MG63 (cell line): ENCODE data around the gene CCDC110. TPM values are rescaled to one million over a fixed set of nuclear protein-coding genes. Genes with fewer than 3 reads are reported as not detected.

Source experiments
- DNase-seq: peaks from one replicate; pipeline ENCODE4 v3.0.0-alpha.2; 2020
- H3K27me3 ChIP-seq: fragments of 250-450 bp; sonication (Bioruptor Pico); 2 replicates; pipeline ENCODE4 v1.5.1; 2020; ENCODE audit warnings: mild to moderate bottlenecking, moderate library complexity
- H3K36me3 ChIP-seq: fragments of 250-450 bp; sonication (Bioruptor Pico); 2 replicates; pipeline ENCODE4 v1.5.1; 2020; ENCODE audit warnings: mild to moderate bottlenecking, moderate library complexity
- H3K4me3 ChIP-seq: fragments of 250-450 bp; sonication (Bioruptor Pico); 2 replicates; pipeline ENCODE4 v1.5.1; 2020; ENCODE audit warnings: mild to moderate bottlenecking, moderate library complexity
- H3K9me3 ChIP-seq: fragments of 250-450 bp; sonication (Bioruptor Pico); 2 replicates; pipeline ENCODE4 v1.5.1; 2020; ENCODE audit warnings: mild to moderate bottlenecking, moderate library complexity
- total RNA-seq: library from RNA; depleted of rRNA; stranded (reverse); fragments of >200 nt; shearing (Covaris generic); gene quantifications from 2 replicates; pipeline ENCODE4 v1.2.3, GENCODE V29; 2014; ENCODE audit warnings: low replicate concordance

CCDC110 gene
- total RNA-seq, 1 experiment from 2014 or later = not detected

- H3K9me3 ChIP-seq = no peaks in the 10 kb centered on the region
- H3K4me3 ChIP-seq = no peak overlapping the region
- no peaks in the 10 kb centered on the region for H3K27me3 ChIP-seq
- no peak for DNase-seq
- no peaks in the 10 kb centered on the region for H3K36me3 ChIP-seq
These were observed 26.3 kb downstream of the CCDC110 start for GRCh38 chr4:185445209-185445608.

GRCh38 chr4:185441479-185441878 lies 30.1 kb downstream of the CCDC110 start:
- Histone ChIP-seq H3K4me3 (no peak overlapping the region), H3K9me3 (no peaks in the 10 kb centered on the region), H3K36me3 (no peaks in the 10 kb centered on the region), H3K27me3 (peaks cover 6% of the 10 kb centered on the region; the same call in 1 of the 2 replicates)
- DNase-seq = no peak

DNA sequence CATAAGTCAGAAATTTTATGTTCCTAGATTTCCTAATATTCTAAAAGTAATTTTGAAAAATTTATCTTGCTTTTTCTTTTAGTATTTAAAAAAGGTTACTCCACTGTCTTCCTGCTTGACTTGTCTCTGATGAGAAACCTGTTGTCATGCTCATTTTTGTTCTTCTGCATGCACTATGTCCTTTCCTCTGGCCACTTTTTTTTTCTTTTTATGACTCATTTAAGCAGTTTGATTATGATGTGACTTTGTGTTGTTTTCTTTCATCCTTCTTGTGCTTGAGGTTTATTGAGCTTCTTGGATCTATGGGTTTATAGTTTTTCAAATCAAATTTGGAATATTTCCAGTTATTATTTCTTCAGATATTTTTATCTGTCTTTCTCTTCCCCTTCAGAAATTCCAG lies 33.7 kb downstream of the CCDC110 start:
- Histone ChIP-seq H3K27me3 (peaks cover 6% of the 10 kb centered on the region; the same call in 1 of the 2 replicates), H3K36me3 (no peaks in the 10 kb centered on the region), H3K9me3 (no peaks in the 10 kb centered on the region), H3K4me3 (no peak overlapping the region)
- DNase-seq = no peak

DNA sequence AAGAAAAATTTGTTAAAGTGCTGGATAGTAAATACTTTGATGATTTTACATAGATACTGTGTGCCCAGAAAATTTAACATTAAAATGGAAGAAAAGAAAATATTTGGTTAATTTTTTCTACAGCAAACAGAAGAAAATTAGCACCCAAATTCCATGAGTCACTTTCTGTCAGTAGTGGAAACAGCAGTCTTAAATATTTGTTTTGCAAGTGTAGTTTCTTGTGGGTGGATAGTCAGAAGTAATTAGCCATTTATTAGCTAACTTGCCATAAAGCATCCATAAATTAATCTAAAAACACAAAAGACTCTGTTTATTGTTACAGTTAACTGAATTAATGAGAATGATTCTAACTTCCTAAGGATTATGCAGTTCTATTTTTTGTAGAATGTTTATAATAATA lies 36.1 kb downstream of the CCDC110 start:
- Histone ChIP-seq H3K27me3 (peaks cover 6% of the 10 kb centered on the region; the same call in 1 of the 2 replicates), H3K36me3 (no peaks in the 10 kb centered on the region), H3K4me3 (no peak overlapping the region), H3K9me3 (no peaks in the 10 kb centered on the region)
- no peak for DNase-seq

GRCh38 chr4:185429660-185430059 lies 41.9 kb downstream of the CCDC110 start:
- H3K9me3 ChIP-seq = no peaks in the 10 kb centered on the region
- H3K27me3 ChIP-seq = no peaks in the 10 kb centered on the region
- H3K4me3 ChIP-seq = no peak overlapping the region
- no peak for DNase-seq
- H3K36me3 ChIP-seq = no peaks in the 10 kb centered on the region

DNA sequence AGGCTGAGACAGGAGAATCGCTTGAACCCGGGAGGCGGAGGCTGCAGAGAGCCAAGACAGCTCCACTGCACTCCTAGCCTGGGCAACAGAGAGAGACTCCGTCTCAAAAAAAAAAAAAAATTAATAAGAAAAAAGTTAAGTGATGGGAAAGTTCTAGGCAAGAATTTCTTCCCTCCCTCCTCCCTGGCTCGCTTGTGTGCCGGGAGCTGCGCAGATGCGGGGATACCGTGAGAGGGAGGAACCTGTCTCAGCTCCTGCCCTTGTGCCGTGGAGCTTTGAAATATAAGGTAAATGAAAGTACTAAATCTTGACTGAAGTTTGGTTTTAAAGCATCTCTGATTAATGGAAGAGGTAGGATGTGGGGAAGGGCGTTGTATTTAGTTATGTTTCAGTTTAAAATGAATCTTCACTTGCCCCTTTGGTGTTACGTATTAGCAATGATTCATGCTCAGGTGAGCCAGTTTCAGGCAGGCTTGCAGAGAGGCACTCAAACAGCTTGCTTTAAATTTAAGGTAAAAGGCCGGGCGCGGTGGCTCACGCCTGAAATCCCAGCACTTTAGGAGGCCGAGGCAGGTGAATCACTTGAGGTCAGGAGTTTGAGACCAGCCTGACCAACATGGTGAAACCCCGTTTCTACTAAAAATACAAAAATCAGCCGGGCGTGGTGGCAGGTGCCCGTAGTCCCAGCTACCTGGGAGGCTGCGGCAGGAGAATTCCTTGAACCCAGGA lies 44.4 kb downstream of the CCDC110 start:
- Histone ChIP-seq H3K27me3 (no peaks in the 10 kb centered on the region), H3K9me3 (no peaks in the 10 kb centered on the region), H3K36me3 (no peaks in the 10 kb centered on the region), H3K4me3 (no peak overlapping the region)
- DNase-seq = no peak

- H3K36me3 ChIP-seq = no peaks in the 10 kb centered on the region
- H3K9me3 ChIP-seq = no peaks in the 10 kb centered on the region
- peak within 1 kb of the TSS; percentile 69 for H3K4me3 ChIP-seq
- no peaks in the 10 kb centered on the region for H3K27me3 ChIP-seq
- DNase-seq = peak; percentile 73
These were observed 45.7 kb downstream of the CCDC110 start, which contains the start of gene UFSP2 for GRCh38 chr4:185425647-185426352. UFSP2 (minus strand) TSS chr4:185425964; CDS start chr4:185425868, 96 bp downstream.

- Histone ChIP-seq H3K27me3 (no peaks in the 10 kb centered on the region), H3K36me3 (no peaks in the 10 kb centered on the region), H3K4me3 (peak overlapping the region; percentile 69), H3K9me3 (no peaks in the 10 kb centered on the region)
- no peak for DNase-seq
These were observed 46.5 kb downstream of the CCDC110 start for GRCh38 chr4:185424905-185425646.

DNA sequence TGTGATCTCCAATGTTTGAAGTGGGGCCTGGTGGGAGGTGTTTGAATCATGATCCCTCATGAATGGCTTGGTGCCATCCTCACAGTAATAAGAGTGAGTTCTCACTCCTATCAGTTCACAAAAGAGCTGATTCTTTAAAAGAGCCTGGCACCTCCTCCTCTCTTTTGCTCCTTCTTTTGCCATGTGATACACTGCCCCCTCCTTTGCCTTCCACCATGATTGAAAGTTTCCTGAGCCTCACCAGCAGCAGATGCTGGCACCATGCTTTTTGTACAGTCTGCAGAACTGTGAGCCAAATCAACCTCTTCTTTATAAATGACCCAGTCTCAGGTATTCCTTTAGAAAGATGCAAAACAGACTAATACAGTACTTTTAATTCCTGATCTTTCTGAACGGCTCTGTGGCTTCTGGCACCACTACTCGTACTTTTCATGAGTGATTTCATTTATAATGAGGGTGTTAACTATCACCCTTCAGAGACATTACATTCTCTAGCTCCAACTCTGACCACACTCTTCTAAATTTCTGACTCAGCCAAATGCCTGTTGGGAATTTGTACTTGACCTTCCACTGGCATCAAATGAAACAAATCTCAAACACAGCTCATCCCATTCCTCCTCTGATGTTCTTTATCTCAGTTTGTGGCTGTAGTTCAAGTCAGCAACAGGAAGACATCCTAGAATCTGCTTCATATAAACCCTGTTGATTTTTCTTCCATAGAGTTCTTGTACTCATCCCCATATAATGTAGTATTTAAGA lies 50.0 kb downstream of the CCDC110 start:
- Histone ChIP-seq H3K36me3 (no peaks in the 10 kb centered on the region; the same call in 1 of the 2 replicates), H3K9me3 (no peaks in the 10 kb centered on the region), H3K27me3 (no peaks in the 10 kb centered on the region), H3K4me3 (no peak overlapping the region)
- DNase-seq = no peak

GRCh38 chr4:185416955-185417354 lies 54.6 kb downstream of the CCDC110 start:
- H3K36me3 ChIP-seq = no peaks in the 10 kb centered on the region; the same call in none of the 2 replicates
- H3K4me3 ChIP-seq = no peak overlapping the region
- no peaks in the 10 kb centered on the region for H3K9me3 ChIP-seq
- H3K27me3 ChIP-seq = no peaks in the 10 kb centered on the region
- no peak for DNase-seq

DNA sequence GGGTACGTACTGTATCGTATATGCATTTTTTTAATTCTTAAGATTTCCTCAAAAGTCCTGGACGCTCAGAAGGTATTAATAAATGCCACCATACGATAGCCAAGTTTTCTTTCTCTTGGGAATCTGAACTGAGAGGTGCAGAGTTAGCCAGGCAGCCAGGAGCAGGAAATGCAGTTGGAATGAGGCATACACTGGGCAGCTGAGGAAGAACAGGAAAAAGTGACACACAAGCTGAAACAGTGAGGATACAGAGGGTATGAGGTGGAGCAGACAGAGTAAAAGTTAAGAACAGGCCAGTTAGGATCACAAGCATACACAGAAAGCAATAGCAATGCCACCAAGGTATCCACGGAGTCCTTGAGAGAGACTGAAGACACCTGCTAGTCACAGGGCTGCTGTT lies 59.1 kb downstream of the CCDC110 start:
- DNase-seq = no peak
- Histone ChIP-seq H3K4me3 (no peak overlapping the region), H3K36me3 (no peaks in the 10 kb centered on the region; the same call in 1 of the 2 replicates), H3K9me3 (no peaks in the 10 kb centered on the region), H3K27me3 (no peaks in the 10 kb centered on the region)

GRCh38 chr4:185411849-185412248 lies 59.7 kb downstream of the CCDC110 start:
- H3K36me3 ChIP-seq = no peaks in the 10 kb centered on the region; the same call in 1 of the 2 replicates
- no peak for DNase-seq
- H3K27me3 ChIP-seq = no peaks in the 10 kb centered on the region
- no peaks in the 10 kb centered on the region for H3K9me3 ChIP-seq
- no peak overlapping the region for H3K4me3 ChIP-seq

DNA sequence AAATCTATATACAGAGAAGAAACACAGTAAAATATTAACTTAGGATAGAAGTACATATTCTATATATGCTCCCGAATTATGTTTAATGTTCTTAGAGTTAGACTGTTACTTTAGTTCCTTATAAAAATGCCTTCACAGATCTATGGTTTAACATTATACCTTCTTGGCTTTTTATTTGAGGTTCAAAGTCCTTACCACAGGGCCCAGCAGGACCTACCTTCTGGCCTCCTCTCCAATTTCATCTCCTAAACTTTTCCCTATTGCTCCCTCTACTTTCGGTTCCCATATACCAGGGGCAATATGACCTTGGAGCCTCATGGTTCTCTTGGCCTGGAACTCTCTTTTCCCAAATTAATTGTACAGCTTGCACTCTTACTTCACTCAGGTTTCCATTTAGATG lies 63.1 kb downstream of the CCDC110 start:
- Histone ChIP-seq H3K4me3 (no peak overlapping the region), H3K9me3 (no peaks in the 10 kb centered on the region), H3K36me3 (no peaks in the 10 kb centered on the region), H3K27me3 (no peaks in the 10 kb centered on the region)
- DNase-seq = no peak

DNA sequence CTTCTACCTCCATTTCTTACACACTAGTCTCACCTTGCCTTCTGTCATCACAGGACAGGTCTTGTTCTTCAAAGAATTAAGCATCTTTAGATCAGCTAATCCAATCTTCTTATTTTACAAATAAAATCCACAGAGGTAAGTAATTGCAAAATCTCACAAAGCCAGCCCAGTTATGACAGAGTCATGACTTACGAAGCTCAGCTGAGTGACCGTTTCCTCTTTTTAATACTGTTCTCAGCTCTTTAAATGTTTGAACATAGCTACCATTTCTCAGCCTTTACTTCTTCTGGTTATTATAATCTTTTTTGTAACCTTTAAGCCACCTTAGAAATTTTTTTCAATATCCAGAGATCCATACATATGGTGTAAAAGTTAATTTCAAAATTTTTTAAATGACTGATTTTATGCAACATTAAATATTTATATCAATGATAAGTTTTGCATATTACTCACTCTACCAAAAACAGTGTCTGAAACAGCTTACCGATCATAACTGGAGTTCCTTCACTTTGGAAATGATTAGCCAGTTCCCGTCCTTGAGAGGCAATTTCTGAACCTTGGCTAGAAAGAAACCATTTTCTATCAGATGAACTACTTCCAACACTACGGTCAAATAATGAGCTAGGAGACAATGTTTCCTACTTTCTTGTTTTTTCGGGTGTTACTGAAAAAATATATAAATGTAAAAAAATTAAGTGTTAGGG lies 66.1 kb downstream of the CCDC110 start:
- no peaks in the 10 kb centered on the region; the same call in 1 of the 2 replicates for H3K36me3 ChIP-seq
- no peak overlapping the region for H3K4me3 ChIP-seq
- H3K9me3 ChIP-seq = no peaks in the 10 kb centered on the region
- no peaks in the 10 kb centered on the region for H3K27me3 ChIP-seq
- no peak for DNase-seq

GRCh38 chr4:185404031-185404430 lies 67.5 kb downstream of the CCDC110 start:
- H3K36me3 ChIP-seq = no peaks in the 10 kb centered on the region; the same call in 1 of the 2 replicates
- no peaks in the 10 kb centered on the region for H3K9me3 ChIP-seq
- no peak overlapping the region for H3K4me3 ChIP-seq
- no peaks in the 10 kb centered on the region for H3K27me3 ChIP-seq
- DNase-seq = no peak

- Histone ChIP-seq H3K27me3 (no peaks in the 10 kb centered on the region), H3K36me3 (no peaks in the 10 kb centered on the region; the same call in 1 of the 2 replicates), H3K4me3 (no peak overlapping the region), H3K9me3 (no peaks in the 10 kb centered on the region)
- no peak for DNase-seq
These were observed 72.1 kb downstream of the CCDC110 start for GRCh38 chr4:185399466-185399865.
